Measurements from ENCODE around the gene SRM. TPM values are rescaled to one million over a fixed set of nuclear protein-coding genes. Genes with fewer than 3 reads are reported as not detected.
"Not testable (repeated sequence)": the region's sequence is repeated elsewhere in the genome, so short reads cannot be mapped to it uniquely, and the experiment has no call there.

The SRM gene
- total and polyA plus RNA-seq, 5 donors from 2014 or later: 29.6 to 89.6 (median 75.0) TPM

GRCh38 chr1:11071463-11072215 lies 11.8 kb upstream of the SRM start:
- Mint-ChIP-seq H3K9me3 (no peaks in the 10 kb centered on the region), H3K36me3 (peaks cover 41% of the 10 kb centered on the region), H3K4me1 (peaks cover 0 to 2% (median 0%) of the 10 kb centered on the region in 4 donors), H3K27ac (peak overlapping the region in 2 of 3 donors; percentile 86 to 91), H3K27me3 (no peaks in the 10 kb centered on the region), H3K4me3 (peak overlapping the region in 1 of 4 donors; percentile 54)
- H3K4me3 ChIP-seq (ENCODE audit: low read depth, low read length): no peak overlapping the region
- peaks cover 88% of the 10 kb centered on the region for H3K36me3 ChIP-seq (ENCODE audit: control insufficient read depth, insufficient read depth, low read length)
- H3K9me3 ChIP-seq (ENCODE audit: control insufficient read depth in 2 of 2, low read length in 2 of 2): no peaks in the 10 kb centered on the region
- H3K27me3 ChIP-seq (ENCODE audit: control insufficient read depth, insufficient read depth, low read length): no peaks in the 10 kb centered on the region
- no peak for ATAC-seq (ENCODE audit: low read depth in 2 of 2)
- no peaks in the 10 kb centered on the region for H3K4me1 ChIP-seq (ENCODE audit: control insufficient read depth, insufficient read depth, low read length, poor library complexity, severe bottlenecking)
- no peak overlapping the region for H3K27ac ChIP-seq (ENCODE audit: insufficient read depth, low read length, poor library complexity, severe bottlenecking)
- no peak for DNase-seq

- no peak overlapping the region for H3K27ac Mint-ChIP-seq
- Histone ChIP-seq H3K9me3 (ENCODE audit: control insufficient read depth in 2 of 2, low read length in 2 of 2) (no peaks in the 10 kb centered on the region), H3K4me3 (ENCODE audit: low read depth, low read length) (no peak overlapping the region), H3K4me1 (ENCODE audit: control insufficient read depth, insufficient read depth, low read length, poor library complexity, severe bottlenecking) (no peaks in the 10 kb centered on the region), H3K36me3 (ENCODE audit: control insufficient read depth, insufficient read depth, low read length) (peaks cover 87% of the 10 kb centered on the region), H3K27ac (ENCODE audit: insufficient read depth, low read length, poor library complexity, severe bottlenecking) (no peak overlapping the region), H3K27me3 (ENCODE audit: control insufficient read depth, insufficient read depth, low read length) (no peaks in the 10 kb centered on the region)
- peaks cover 0 to 2% (median 0%) of the 10 kb centered on the region in 4 donors for H3K4me1 Mint-ChIP-seq
- DNase-seq: no peak
- ATAC-seq (ENCODE audit: low read depth in 2 of 2): no peak
- no peaks in the 10 kb centered on the region for H3K27me3 Mint-ChIP-seq
- H3K36me3 Mint-ChIP-seq: peaks cover 42% of the 10 kb centered on the region
- H3K4me3 Mint-ChIP-seq: no peak overlapping the region
- no peaks in the 10 kb centered on the region for H3K9me3 Mint-ChIP-seq
These were observed 11.1 kb upstream of the SRM start for GRCh38 chr1:11070876-11071275.

- Mint-ChIP-seq H3K27me3 (no peaks in the 10 kb centered on the region), H3K9me3 (no peaks in the 10 kb centered on the region), H3K36me3 (peaks cover 46% of the 10 kb centered on the region), H3K27ac (peak overlapping the region in 1 of 3 donors; percentile 53), H3K4me3 (no peak overlapping the region), H3K4me1 (peaks cover 0 to 2% (median under 1%) of the 10 kb centered on the region in 4 donors)
- Histone ChIP-seq H3K9me3 (ENCODE audit: control insufficient read depth in 2 of 2, low read length in 2 of 2) (no peaks in the 10 kb centered on the region), H3K4me1 (ENCODE audit: control insufficient read depth, insufficient read depth, low read length, poor library complexity, severe bottlenecking) (no peaks in the 10 kb centered on the region), H3K27ac (ENCODE audit: insufficient read depth, low read length, poor library complexity, severe bottlenecking) (no peak overlapping the region), H3K36me3 (ENCODE audit: control insufficient read depth, insufficient read depth, low read length) (peaks cover 82% of the 10 kb centered on the region), H3K4me3 (ENCODE audit: low read depth, low read length) (no peak overlapping the region), H3K27me3 (ENCODE audit: control insufficient read depth, insufficient read depth, low read length) (no peaks in the 10 kb centered on the region)
- DNase-seq (no peak), ATAC-seq (ENCODE audit: low read depth in 2 of 2) (no peak)
These were observed 9.0 kb upstream of the SRM start for GRCh38 chr1:11068600-11069473.

GRCh38 chr1:11067716-11068599 lies 8.1 kb upstream of the SRM start:
- Histone ChIP-seq H3K27me3 (ENCODE audit: control insufficient read depth, insufficient read depth, low read length) (no peaks in the 10 kb centered on the region), H3K4me3 (ENCODE audit: low read depth, low read length) (no peak overlapping the region), H3K36me3 (ENCODE audit: control insufficient read depth, insufficient read depth, low read length) (peaks cover 77% of the 10 kb centered on the region), H3K27ac (ENCODE audit: insufficient read depth, low read length, poor library complexity, severe bottlenecking) (no peak overlapping the region), H3K9me3 (ENCODE audit: control insufficient read depth in 2 of 2, low read length in 2 of 2) (no peaks in the 10 kb centered on the region), H3K4me1 (ENCODE audit: control insufficient read depth, insufficient read depth, low read length, poor library complexity, severe bottlenecking) (no peaks in the 10 kb centered on the region)
- Mint-ChIP-seq H3K4me3 (no peak overlapping the region), H3K27ac (no peak overlapping the region), H3K36me3 (peaks cover 46% of the 10 kb centered on the region), H3K27me3 (no peaks in the 10 kb centered on the region), H3K9me3 (no peaks in the 10 kb centered on the region), H3K4me1 (peaks cover 0 to 7% (median 4%) of the 10 kb centered on the region in 4 donors)
- ATAC-seq (ENCODE audit: low read depth in 2 of 2) (no peak), DNase-seq (no peak)

GRCh38 chr1:11065796-11066195 lies 6.0 kb upstream of the SRM start:
- no peaks in the 10 kb centered on the region for H3K9me3 ChIP-seq (ENCODE audit: control insufficient read depth in 2 of 2, low read length in 2 of 2)
- peaks cover 4% of the 10 kb centered on the region for H3K4me1 ChIP-seq (ENCODE audit: control insufficient read depth, insufficient read depth, low read length, poor library complexity, severe bottlenecking)
- Mint-ChIP-seq H3K27me3 (no peaks in the 10 kb centered on the region), H3K36me3 (peaks cover 29% of the 10 kb centered on the region), H3K4me1 (peaks cover 3 to 26% (median 13%) of the 10 kb centered on the region in 4 donors), H3K27ac (no peak overlapping the region), H3K9me3 (no peaks in the 10 kb centered on the region), H3K4me3 (no peak overlapping the region)
- ATAC-seq (ENCODE audit: low read depth in 2 of 2) (no peak), DNase-seq (no peak)
- H3K4me3 ChIP-seq (ENCODE audit: low read depth, low read length): no peak overlapping the region
- H3K27ac ChIP-seq (ENCODE audit: insufficient read depth, low read length, poor library complexity, severe bottlenecking): no peak overlapping the region
- no peaks in the 10 kb centered on the region for H3K27me3 ChIP-seq (ENCODE audit: control insufficient read depth, insufficient read depth, low read length)
- peaks cover 57% of the 10 kb centered on the region for H3K36me3 ChIP-seq (ENCODE audit: control insufficient read depth, insufficient read depth, low read length)

- H3K4me3 ChIP-seq (ENCODE audit: low read depth, low read length): no peak overlapping the region
- Mint-ChIP-seq H3K27me3 (no peaks in the 10 kb centered on the region), H3K27ac (no peak overlapping the region), H3K4me1 (peaks cover 7 to 32% (median 15%) of the 10 kb centered on the region in 4 donors), H3K36me3 (peaks cover 24% of the 10 kb centered on the region), H3K9me3 (no peaks in the 10 kb centered on the region), H3K4me3 (peak overlapping the region in 1 of 4 donors; percentile 29)
- ATAC-seq (ENCODE audit: low read depth in 2 of 2): no peak
- H3K4me1 ChIP-seq (ENCODE audit: control insufficient read depth, insufficient read depth, low read length, poor library complexity, severe bottlenecking): peaks cover 10% of the 10 kb centered on the region
- H3K27me3 ChIP-seq (ENCODE audit: control insufficient read depth, insufficient read depth, low read length): no peaks in the 10 kb centered on the region
- DNase-seq: no peak
- peaks cover 48% of the 10 kb centered on the region for H3K36me3 ChIP-seq (ENCODE audit: control insufficient read depth, insufficient read depth, low read length)
- H3K27ac ChIP-seq (ENCODE audit: insufficient read depth, low read length, poor library complexity, severe bottlenecking): no peak overlapping the region
- no peaks in the 10 kb centered on the region for H3K9me3 ChIP-seq (ENCODE audit: control insufficient read depth in 2 of 2, low read length in 2 of 2)
These were observed 5.1 kb upstream of the SRM start for GRCh38 chr1:11064942-11065341.

- not testable (repeated sequence) for H3K27me3 Mint-ChIP-seq; ATAC-seq (ENCODE audit: low read depth in 2 of 2); H3K4me3 ChIP-seq (ENCODE audit: low read depth, low read length); H3K9me3 ChIP-seq (ENCODE audit: control insufficient read depth in 2 of 2, low read length in 2 of 2); H3K27ac Mint-ChIP-seq; H3K27me3 ChIP-seq (ENCODE audit: control insufficient read depth, insufficient read depth, low read length); H3K27ac ChIP-seq (ENCODE audit: insufficient read depth, low read length, poor library complexity, severe bottlenecking); DNase-seq; H3K9me3 Mint-ChIP-seq
- Mint-ChIP-seq H3K4me1 (peaks cover 7 to 32% (median 16%) of the 10 kb centered on the region in 4 donors), H3K4me3 (peak overlapping the region in 1 of 4 donors; percentile 51), H3K36me3 (peaks cover 18% of the 10 kb centered on the region)
- H3K36me3 ChIP-seq (ENCODE audit: control insufficient read depth, insufficient read depth, low read length): peaks cover 39% of the 10 kb centered on the region
- H3K4me1 ChIP-seq (ENCODE audit: control insufficient read depth, insufficient read depth, low read length, poor library complexity, severe bottlenecking): peaks cover 15% of the 10 kb centered on the region
These were observed 4.2 kb upstream of the SRM start for GRCh38 chr1:11063937-11064537.
